ENCODE measurements around the gene HS6ST3.
"Not testable (repeated sequence)": the region's sequence is repeated elsewhere in the genome, so short reads cannot be mapped to it uniquely, and the experiment has no call there.

The HS6ST3 gene

DNA sequence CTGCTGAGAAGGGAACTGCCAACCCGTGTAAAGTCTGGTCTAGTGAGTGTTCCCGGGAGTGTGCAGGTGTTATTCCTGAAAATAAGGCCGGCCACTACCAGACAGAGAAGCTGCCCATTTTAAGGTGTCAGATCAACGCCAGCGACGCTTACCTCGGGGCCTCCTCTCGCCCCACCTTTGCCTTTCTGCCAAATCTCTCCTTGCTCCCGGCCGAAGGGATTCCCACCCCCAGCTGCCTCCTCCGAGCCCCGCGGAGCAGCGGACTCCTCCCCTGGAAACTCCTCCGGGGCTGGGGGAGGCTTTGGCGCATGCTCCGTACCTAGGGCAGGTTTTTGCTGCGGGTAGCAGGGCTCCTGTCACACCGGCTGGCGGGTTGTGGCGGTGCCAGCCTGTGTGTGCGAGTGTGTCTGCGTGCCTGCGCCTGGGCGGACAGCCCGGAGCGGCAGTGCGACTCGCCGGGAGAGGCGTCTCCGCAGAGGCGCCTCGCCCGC, at the start of gene HS6ST3:
Gene HS6ST3, plus strand, starts transcription at position 359 of the 491 bp plus-strand sequence.
- peak; percentile 78 for DNase-seq
- Histone ChIP-seq H3K9me3 (ENCODE audit: severe bottlenecking) (no peaks in the 10 kb centered on the region), H3K36me3 (no peaks in the 10 kb centered on the region), H3K4me3 (ENCODE audit: low read depth, low read length) (peak within 1 kb of the TSS; percentile 57), H3K27me3 (ENCODE audit: insufficient read depth, low read depth, severe bottlenecking) (peaks cover 90% of the 10 kb centered on the region), H3K27ac (no peak within 1 kb of the TSS)
- TF ChIP-seq, protein P1, sequence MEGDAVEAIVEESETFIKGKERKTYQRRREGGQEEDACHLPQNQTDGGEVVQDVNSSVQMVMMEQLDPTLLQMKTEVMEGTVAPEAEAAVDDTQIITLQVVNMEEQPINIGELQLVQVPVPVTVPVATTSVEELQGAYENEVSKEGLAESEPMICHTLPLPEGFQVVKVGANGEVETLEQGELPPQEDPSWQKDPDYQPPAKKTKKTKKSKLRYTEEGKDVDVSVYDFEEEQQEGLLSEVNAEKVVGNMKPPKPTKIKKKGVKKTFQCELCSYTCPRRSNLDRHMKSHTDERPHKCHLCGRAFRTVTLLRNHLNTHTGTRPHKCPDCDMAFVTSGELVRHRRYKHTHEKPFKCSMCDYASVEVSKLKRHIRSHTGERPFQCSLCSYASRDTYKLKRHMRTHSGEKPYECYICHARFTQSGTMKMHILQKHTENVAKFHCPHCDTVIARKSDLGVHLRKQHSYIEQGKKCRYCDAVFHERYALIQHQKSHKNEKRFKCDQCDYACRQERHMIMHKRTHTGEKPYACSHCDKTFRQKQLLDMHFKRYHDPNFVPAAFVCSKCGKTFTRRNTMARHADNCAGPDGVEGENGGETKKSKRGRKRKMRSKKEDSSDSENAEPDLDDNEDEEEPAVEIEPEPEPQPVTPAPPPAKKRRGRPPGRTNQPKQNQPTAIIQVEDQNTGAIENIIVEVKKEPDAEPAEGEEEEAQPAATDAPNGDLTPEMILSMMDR (IDR thresholded peaks at IDR 0.05; ENCODE audit: low read depth, low read length): no peak

DNA sequence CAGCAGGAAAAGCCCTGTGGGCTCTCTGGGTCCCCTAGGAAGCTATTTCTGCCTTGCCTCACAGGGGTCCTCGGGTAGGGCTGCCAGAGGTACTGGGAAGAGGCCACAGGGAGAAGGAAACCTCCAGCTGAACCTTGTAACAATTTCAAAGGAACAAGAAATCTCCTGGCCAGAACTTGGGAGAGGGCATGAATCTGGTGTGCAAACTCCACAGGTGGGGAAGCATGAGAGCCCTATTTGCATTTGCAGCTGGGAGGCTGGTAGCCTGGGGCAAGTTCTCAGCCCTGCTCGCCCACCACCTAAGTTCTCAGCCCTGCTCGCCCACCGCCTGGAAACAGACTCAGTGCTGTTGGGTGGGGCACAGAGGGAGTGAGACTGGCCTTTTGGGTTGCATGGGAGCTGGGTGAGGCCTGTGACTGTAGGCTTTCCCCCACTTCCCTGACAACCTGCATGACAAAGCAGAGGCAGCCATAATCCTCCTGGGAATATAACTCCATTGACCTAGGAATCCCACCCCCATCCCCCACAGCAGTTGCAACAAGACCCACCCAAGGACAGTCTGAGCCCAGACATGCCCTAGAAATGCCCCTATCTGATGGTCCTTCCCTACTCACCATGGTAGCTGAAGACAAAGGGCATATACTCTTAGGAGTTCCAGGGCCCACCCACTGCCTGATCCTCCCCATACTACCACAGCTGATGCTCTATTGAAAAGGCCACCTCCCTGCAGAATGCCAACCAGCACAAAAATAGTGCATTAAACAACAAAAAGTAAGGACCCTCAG, 48.4 kb upstream of the HS6ST3 start:
- no peak for DNase-seq
- H3K9me3 ChIP-seq (ENCODE audit: severe bottlenecking): peaks cover 4% of the 10 kb centered on the region
- no peak overlapping the region for H3K4me3 ChIP-seq (ENCODE audit: low read depth, low read length)
- no peaks in the 10 kb centered on the region for H3K27me3 ChIP-seq (ENCODE audit: insufficient read depth, low read depth, severe bottlenecking)
- peaks cover 11% of the 10 kb centered on the region for H3K36me3 ChIP-seq
- no peak overlapping the region for H3K27ac ChIP-seq
- TF ChIP-seq, protein P1 (IDR thresholded peaks at IDR 0.05; ENCODE audit: low read depth, low read length): no peak

DNA sequence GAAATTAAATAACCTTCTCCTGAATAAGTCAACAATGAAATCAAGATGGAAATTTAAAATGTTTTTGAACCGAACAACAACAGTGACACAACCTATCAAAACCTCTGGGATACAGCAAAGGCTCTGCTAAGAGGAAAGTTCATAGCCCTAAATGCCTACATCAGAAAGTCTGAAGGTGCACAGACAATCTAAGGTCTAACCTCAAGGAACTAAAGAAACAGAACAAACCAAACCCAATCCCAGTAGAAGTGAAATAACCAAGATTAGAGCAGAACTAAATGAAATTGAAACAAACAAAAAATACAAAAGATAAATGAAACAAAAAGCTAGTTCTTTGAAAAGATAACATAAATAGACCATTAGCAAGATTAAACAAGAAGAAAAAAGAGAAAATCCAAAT, 45.7 kb upstream of the HS6ST3 start:
- H3K4me3 ChIP-seq (ENCODE audit: low read depth, low read length): no peak overlapping the region
- no peaks in the 10 kb centered on the region for H3K27me3 ChIP-seq (ENCODE audit: insufficient read depth, low read depth, severe bottlenecking)
- H3K9me3 ChIP-seq (ENCODE audit: severe bottlenecking): peaks cover 10% of the 10 kb centered on the region
- H3K36me3 ChIP-seq: peaks cover 11% of the 10 kb centered on the region
- no peak for DNase-seq
- no peak overlapping the region for H3K27ac ChIP-seq
- TF ChIP-seq, protein P1 (IDR thresholded peaks at IDR 0.05; ENCODE audit: low read depth, low read length): no peak

- H3K27me3 ChIP-seq (ENCODE audit: insufficient read depth, low read depth, severe bottlenecking); H3K4me3 ChIP-seq (ENCODE audit: low read depth, low read length); H3K36me3 ChIP-seq; DNase-seq; H3K27ac ChIP-seq: not testable (repeated sequence)
- H3K9me3 ChIP-seq (ENCODE audit: severe bottlenecking): peaks cover 10% of the 10 kb centered on the region
Observed at GRCh38 chr13:96046449-96047126, 43.3 kb upstream of the HS6ST3 start.

DNA sequence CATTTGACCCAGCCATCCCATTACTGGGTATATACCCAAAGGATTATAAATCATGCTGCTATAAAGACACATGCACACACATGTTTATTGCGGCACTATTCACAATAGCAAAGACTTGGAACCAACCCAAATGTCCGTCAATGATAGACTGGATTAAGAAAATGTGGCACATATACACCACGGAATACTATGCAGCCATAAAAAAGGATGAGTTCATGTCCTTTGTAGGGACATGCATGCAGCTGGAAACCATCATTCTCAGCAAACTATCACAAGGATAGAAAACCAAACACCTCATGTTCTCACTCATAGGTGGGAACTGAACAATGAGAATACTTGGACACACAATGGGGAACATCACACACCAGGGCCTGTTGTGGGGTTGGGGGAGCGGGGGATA, 39.0 kb upstream of the HS6ST3 start:
- H3K36me3 ChIP-seq; H3K4me3 ChIP-seq (ENCODE audit: low read depth, low read length); H3K27me3 ChIP-seq (ENCODE audit: insufficient read depth, low read depth, severe bottlenecking); H3K27ac ChIP-seq; DNase-seq: not testable (repeated sequence)
- peaks cover 10% of the 10 kb centered on the region for H3K9me3 ChIP-seq (ENCODE audit: severe bottlenecking)

DNA sequence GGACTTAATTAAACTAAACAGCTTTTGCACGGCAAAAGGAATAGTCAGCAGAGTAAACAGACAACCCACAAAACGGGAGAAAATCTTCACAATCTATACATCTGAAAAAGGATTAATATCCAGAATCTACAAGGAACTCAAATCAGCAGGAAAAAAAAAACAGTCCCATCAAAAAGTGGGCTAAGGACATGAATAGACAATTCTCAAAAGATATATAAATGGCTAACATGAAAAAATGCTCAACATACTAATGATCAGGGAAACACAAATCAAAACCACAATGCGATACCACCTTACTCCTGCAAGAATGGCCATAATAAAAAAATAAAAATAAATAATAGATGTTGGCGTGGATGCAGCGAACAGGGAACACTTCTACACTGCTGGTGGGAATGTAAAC, 38.4 kb upstream of the HS6ST3 start:
- H3K9me3 ChIP-seq (ENCODE audit: severe bottlenecking); H3K4me3 ChIP-seq (ENCODE audit: low read depth, low read length); H3K36me3 ChIP-seq; H3K27me3 ChIP-seq (ENCODE audit: insufficient read depth, low read depth, severe bottlenecking); DNase-seq; H3K27ac ChIP-seq: not testable (repeated sequence)

DNA sequence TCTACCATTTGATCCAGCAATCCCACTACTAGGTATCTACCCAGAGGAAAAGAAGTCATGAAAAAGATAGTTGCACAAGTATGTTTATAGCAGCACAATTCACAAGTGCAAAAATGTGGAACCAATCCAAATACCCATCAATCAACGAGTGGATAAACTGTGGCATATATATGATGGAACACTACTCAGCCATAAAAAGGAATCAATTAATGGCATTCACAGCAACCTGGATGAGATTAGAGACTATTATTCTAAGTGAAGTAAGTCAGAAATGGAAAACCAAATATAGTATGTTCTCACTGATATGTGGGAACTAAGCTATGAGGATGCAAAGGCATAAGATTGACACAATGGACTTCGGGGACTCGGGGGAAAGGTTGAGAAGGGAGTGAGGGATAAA, 38.0 kb upstream of the HS6ST3 start:
- not testable (repeated sequence) for H3K9me3 ChIP-seq (ENCODE audit: severe bottlenecking); H3K4me3 ChIP-seq (ENCODE audit: low read depth, low read length); H3K27ac ChIP-seq; DNase-seq; H3K27me3 ChIP-seq (ENCODE audit: insufficient read depth, low read depth, severe bottlenecking); H3K36me3 ChIP-seq

Data from WERI-Rb-1 (cell line).